HG03520 (cell line): Measurements from ENCODE around the gene ANKRD44.

Source experiments
- ATAC-seq: cut with Tn5 transposase; IDR thresholded peaks from one replicate; pipeline ENCODE4 v1.9.1; 2021; ENCODE audit warnings: mild to moderate bottlenecking, moderate library complexity; ENCODE audit not compliant: unreplicated experiment

Gene ANKRD44

GRCh38 chr2:197293252-197294007 is 17.1 kb downstream of the ANKRD44 start:
- ATAC-seq = peak; percentile 15

- no peak for ATAC-seq
Observed at GRCh38 chr2:197292619-197293018, 18.0 kb downstream of the ANKRD44 start.

GRCh38 chr2:197287596-197287932 is 23.0 kb downstream of the ANKRD44 start:
- ATAC-seq = peak; percentile 24

- peak; percentile 99 for ATAC-seq
Observed at GRCh38 chr2:197286805-197287595, 23.6 kb downstream of the ANKRD44 start.

- no peak for ATAC-seq
Observed at GRCh38 chr2:197285361-197285760, 25.2 kb downstream of the ANKRD44 start.

GRCh38 chr2:197284956-197285355 is 25.6 kb downstream of the ANKRD44 start:
- no peak for ATAC-seq

GRCh38 chr2:197281421-197281820 is 29.2 kb downstream of the ANKRD44 start:
- no peak for ATAC-seq

- ATAC-seq = no peak
Observed at GRCh38 chr2:197280015-197280702, 30.4 kb downstream of the ANKRD44 start.

- ATAC-seq = no peak
Observed at GRCh38 chr2:197278799-197279763, 31.5 kb downstream of the ANKRD44 start.

- ATAC-seq = no peak
Observed at GRCh38 chr2:197277794-197278193, 32.8 kb downstream of the ANKRD44 start.

GRCh38 chr2:197276156-197276555 is 34.4 kb downstream of the ANKRD44 start:
- ATAC-seq = no peak

- no peak for ATAC-seq
Observed at GRCh38 chr2:197274937-197275336, 35.6 kb downstream of the ANKRD44 start.

GRCh38 chr2:197274349-197274748 is 36.2 kb downstream of the ANKRD44 start:
- ATAC-seq = no peak

- ATAC-seq = no peak
Observed at GRCh38 chr2:197273485-197273884, 37.1 kb downstream of the ANKRD44 start.

- no peak for ATAC-seq
Observed at GRCh38 chr2:197270601-197271000, 40.0 kb downstream of the ANKRD44 start.

GRCh38 chr2:197269815-197270214 is 40.8 kb downstream of the ANKRD44 start:
- no peak for ATAC-seq

- no peak for ATAC-seq
Observed at GRCh38 chr2:197268786-197269584, 41.6 kb downstream of the ANKRD44 start.

- no peak for ATAC-seq
Observed at GRCh38 chr2:197266477-197266876, 44.1 kb downstream of the ANKRD44 start.

GRCh38 chr2:197265924-197266323 is 44.7 kb downstream of the ANKRD44 start:
- ATAC-seq = no peak

- no peak for ATAC-seq
Observed at GRCh38 chr2:197265036-197265435, 45.5 kb downstream of the ANKRD44 start.
